Kidney tubule cell (primary cell): ENCODE data around the gene OR11A1.
"Not testable (repeated sequence)": the region's sequence is repeated elsewhere in the genome, so short reads cannot be mapped to it uniquely, and the experiment has no call there.

Source experiments
- DNase-seq: peaks from one replicate; pipeline ENCODE4 v3.0.0-alpha.2; 2018; ENCODE audit warnings: low spot score

OR11A1 gene

DNA sequence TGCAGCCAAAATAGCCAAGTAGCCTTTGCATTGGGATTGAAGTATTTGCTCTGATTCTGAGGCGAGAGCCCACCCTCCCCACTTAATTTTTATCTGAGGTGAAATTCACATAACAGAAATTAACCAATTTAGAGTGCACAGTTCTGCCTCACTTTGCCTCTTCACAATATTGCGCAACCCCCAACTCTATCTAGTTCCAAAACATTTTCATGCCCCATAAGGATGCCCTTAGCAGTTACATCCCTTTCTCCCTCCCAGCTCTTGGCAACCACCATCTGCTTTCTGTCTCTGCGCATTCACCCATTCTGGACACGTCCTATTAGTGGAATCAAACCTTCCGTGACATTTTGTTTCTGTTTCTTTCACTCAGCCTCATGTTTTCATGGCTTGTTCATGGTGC, 21.9 kb upstream of the OR11A1 start:
- DNase-seq: no peak

DNA sequence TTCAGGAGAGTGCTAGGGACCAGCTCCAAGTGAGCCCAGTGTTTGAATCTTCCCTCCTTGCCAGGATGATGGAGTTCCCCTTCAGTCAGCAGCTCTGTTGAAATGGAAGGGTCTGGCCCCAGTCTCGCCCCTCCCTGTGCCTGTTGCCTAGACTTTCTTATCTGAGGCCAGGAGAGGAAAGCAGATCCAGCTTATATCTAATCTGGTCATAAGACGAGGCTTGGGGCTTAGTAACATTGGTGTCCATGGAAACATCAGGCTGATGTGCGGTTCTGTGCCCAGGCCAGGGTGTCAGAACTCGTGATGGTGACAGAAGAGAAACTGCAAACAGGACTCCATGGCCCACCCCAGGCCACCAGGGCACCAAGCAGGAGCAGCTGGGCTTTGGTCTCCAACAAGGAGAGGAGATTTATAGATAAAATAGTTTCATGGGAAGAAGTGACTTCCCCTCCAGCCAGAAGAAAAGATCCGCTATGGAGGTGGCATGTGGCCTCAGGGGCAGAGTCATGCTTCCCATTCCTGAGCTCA, 21.1 kb upstream of the OR11A1 start:
- no peak for DNase-seq

DNA sequence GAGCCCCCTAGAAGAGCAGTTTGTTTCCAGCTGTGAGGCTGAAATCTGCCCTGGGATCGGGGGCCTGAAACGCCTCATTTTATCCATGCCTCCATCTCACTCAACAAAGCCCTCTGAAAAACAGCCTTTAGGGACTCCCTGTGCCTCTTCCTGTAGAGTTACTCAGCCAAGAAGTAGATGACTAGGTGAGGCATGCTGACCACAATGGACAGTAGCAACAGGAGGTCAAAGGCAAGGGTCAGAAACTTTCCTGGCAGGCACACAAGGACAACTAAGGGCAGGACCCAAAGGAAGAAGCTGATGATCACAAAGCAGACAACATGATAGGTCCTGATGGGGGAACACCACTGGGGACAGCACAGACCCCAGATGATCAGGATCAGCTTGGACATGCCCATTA, 18.1 kb upstream of the OR11A1 start:
- peak; percentile 23 for DNase-seq

DNA sequence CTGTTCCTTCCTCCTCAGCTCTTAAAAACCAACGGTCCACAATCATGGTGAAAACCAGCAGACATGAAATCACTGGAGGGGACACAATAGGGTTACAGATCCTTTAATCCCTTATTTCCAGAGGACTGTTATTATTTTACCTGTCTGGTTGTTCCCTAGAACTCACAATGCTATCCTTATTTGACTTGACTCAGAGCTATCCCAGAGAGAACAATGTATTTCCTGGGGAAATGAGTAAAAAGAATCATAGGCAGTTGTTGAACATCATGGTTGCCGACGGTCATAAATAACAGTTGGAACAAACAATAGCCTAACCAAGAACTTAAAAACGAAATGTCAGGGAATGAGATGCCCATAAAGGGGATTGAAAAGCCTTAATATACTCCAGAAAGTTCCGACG, 9.4 kb upstream of the OR11A1 start:
- DNase-seq: no peak

DNA sequence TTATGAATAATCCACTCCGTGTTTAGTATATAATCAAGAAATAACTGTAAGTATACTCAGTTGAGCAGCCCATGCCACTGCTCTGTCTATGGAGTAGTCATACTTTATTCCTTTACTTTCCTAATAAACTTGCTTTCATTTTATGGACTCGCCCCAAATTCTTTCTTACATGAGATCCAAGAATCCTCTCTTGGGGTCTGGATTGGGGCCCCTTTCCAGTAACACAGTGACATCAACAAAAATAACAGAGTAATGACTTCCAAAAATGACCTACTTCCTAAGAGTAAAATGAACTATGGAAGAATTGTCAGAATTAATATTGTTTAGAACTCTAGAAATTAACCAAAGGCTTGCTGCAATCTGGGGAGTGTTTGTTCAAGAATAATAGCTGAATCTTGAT, 8.9 kb upstream of the OR11A1 start:
- no peak for DNase-seq

DNA sequence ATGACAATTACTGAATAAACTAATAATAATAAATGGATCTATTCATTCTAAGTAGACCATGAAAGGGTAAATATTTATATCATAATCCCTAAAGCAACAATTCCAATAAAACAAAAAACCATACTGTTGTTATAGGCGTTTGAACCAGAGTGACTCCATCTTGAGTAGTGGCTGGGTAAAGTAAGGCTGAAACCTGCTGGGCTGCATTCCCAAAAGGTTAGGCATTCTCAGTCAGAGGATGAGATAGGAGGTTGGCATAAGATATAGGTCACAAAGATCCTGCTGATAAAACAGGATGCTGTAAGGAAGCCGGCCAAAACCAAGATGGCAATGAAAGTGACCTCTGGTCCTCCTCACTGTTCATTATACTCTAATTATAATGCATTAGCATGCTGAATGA, 8.4 kb upstream of the OR11A1 start:
- no peak for DNase-seq

DNA sequence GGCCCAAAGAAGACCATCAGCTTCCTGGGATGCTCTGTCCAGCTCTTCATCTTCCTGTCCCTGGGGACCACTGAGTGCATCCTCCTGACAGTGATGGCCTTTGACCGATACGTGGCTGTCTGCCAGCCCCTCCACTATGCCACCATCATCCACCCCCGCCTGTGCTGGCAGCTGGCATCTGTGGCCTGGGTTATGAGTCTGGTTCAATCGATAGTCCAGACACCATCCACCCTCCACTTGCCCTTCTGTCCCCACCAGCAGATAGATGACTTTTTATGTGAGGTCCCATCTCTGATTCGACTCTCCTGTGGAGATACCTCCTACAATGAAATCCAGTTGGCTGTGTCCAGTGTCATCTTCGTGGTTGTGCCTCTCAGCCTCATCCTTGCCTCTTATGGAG, 5.2 kb upstream of the OR11A1 start:
- no peak for DNase-seq

DNA sequence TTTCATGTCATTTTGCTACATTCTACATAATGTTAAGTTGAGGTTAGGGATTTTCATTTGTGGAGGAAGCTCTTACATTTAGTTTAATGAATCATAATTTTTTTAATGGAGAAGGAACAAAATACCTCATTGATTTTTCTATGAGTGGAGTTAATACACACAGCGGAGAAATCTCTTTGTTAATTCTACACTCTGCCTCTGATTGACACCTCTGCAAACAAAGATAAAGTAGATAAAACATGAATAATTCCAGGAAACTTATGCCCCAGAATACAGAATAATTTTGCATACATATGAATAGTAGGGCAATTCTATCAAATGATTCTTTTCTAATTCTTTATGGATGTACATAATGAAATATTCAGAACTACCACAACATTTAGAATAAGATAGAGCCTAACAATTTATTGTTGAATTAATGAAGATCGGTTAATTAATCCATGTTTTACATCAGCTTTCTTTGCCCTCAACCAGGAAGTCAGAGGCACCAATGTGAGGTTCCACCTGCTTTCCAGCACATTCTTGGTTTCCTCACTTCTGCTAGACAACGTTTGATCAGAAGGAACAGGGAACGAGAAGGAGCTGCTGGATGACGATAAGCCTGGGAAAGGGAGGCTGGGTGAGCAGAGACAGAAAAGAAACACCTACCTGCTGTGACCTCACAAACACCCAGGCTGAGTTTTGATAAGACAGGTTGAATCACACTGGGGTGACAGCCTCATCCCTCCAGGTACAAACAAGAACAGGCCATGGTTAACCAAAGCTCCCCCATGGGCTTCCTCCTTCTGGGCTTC, 4.3 kb upstream of the OR11A1 start:
- DNase-seq: no peak

DNA sequence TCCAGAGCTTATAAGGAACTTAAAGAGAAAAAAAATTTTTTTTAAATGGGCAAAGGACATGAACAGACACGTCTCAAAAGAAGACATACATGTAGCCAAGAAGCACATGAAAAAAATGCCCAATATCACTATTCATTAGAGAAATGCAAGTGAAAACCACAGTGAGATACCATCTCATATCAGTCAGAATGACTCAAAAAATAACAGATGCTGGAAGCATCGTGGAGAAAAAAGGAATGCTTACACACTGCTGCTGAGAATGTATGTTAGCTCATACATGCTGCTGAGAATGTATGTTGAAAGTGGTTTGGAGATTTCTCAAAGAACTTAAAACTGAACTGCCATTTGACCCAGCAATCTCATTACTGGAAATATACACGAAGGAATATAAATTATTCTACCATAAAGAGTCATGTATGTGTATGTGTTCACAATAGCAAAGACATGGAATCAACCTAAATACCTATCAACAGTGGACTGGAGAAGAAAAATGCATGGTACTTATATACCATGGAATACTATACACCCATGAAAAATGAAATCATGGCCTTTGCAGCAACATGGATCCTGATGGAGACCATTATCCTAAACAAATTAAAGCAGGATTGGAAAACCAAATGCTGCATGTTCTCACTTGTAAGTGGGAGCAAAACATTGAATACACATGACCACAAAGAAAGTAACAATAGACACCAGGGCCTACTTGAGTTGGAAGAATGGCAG, 5.2 kb downstream of the OR11A1 start:
- DNase-seq: no peak

DNA sequence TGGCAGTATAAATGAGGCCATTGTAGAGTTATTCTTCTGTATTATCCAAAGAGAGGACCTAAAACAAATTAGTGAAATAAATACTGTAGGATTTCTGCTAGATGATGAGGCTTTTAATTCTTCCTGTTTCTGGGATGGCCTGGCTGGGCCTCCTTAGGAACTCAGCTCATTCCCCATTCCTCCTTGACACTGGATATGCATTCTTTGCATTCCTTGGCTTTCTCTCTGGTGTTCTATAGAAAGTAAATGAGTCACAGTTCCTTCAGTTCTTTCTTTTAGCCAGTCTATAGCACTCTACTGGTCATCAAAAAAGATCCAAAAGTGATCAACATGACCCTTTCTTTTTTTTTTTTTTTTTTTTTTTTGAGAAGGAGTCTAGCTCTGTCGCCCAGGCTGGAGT, 9.2 kb downstream of the OR11A1 start:
- peak; percentile 26 for DNase-seq

DNA sequence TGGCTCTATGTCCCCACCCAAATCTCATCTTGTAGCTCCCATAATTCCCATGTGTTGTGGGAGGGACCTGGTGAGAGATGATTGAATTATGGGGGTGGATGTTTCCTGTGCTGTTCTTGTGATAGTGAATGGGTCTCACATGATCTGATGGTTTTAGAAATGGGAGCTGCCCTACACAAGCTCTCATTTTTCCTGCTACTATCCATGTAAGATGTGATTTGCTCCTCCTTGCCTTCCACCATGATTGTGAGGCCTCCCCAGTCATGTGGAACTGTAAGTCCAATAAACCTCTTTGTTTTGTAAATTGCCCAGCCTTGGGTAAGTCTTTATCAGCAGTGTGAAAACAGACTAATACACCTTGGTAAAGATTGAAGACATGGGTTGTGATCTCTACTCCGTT, 12.8 kb downstream of the OR11A1 start:
- not testable (repeated sequence) for DNase-seq

DNA sequence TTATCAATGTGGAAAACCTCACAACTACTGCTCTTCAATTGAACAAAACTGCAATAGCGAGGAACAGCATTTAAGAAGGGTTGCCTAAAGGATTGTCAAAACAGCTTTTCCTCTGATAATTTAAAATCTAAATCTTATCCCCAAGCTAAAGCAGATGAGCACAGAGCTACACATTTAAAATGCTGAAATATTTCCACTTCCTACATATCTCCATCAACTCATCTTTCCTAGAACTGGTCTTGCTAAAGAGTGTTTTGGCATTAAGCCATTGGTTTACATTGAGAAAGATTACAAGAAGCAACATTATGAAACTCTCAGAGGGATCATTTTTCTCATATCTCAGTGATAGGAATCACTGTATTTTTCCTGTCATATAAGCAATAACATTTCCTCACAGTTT, 14.2 kb downstream of the OR11A1 start:
- DNase-seq: no peak

DNA sequence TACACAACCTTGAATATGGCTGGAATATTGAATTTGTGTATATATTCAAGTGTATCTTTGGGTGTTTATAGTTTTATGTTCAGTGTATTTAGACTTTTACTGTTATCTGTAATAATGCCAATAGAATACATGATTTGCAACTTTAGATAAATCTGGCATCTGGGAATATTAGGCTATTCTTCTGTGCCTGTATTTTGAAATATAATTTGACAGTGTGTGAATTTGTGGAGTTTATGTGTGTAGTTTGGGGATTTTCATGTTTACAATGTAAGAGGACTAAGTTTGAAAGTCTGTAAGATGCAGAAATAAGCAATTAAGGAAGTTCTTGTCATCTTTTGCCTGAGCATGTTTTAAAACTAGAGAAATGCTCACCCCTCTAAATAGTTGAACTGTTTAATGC, 17.9 kb downstream of the OR11A1 start, which contains the start of gene OR10C1:
Gene OR10C1, plus strand, starts transcription at position 301 of the 400 bp plus-strand sequence. CDS start 710 bp downstream, outside the sequence.
- no peak for DNase-seq

DNA sequence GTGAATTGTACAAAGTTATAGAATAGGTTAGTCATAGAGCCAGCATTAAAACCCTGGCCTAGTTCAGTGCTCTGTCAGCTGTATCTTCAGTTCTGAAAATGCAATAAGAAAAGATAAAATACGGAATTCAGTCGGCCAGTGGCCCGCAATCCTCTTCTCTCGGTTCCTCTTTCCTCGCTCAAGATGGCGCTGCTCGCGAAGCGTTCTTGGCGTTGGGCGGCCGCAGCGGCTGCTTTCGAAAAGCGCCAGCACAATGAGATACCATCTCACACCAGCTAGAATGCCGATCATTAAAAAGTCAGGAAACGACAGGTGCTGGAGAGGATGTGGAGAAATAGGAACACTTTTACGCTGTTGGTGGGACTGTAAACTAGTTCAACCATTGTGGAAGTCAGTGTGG, 20.1 kb downstream of the OR11A1 start:
- DNase-seq: not testable (repeated sequence)

DNA sequence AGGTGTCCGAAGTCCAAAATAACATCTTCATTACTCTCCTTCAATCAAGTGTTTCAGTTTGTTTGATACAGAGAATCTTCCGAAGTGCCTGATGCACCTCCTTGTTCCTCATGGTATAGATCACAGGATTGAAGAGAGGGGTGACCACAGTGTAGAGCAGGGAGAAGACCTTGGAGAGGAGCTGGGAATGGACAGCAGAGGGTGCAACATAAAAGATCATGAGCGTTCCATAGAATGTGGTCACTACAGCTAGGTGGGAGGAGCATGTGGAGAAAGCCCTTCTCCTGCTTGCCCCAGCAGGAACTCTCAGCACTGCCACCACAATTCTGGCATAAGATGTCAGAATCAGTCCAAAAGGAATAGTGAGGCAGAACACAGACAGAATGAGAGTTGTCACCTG, 30.2 kb downstream of the OR11A1 start:
- no peak for DNase-seq

DNA sequence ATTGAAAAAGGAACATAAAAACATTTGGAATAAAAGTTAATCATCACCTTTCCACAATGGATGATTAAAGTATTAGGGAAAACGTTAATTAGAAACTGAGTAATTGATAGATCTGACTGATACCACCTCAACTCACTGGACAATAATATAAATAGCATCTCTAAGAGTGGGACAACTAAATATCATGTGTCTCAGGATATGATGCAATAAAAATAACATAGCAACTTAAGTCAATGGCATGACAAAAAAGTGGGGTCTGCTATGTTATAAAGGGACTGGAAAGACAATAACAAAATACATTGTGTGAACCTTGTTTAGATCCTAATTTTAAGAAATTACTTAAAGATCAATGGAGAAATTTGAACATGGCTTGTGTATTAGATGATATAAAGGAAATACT, 31.8 kb downstream of the OR11A1 start:
- DNase-seq: no peak

DNA sequence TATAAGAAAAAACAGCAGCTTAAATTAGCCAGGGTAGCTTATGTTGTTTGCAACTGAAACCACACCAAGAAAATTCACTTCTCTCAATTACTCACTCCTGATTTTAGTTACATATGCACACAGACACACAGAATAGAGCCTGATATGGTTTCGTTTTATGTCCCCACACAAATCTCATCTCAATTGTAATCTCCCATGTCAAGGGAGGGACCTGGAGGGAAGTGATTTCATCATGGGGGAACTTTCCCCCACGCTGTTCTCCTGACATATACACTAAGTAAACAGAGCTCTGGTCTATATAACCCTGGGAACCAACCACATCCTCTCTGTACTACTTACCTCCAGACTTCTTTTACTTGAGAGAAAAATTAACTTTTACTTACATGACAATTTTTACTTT, 32.3 kb downstream of the OR11A1 start:
- peak; percentile 9 for DNase-seq

DNA sequence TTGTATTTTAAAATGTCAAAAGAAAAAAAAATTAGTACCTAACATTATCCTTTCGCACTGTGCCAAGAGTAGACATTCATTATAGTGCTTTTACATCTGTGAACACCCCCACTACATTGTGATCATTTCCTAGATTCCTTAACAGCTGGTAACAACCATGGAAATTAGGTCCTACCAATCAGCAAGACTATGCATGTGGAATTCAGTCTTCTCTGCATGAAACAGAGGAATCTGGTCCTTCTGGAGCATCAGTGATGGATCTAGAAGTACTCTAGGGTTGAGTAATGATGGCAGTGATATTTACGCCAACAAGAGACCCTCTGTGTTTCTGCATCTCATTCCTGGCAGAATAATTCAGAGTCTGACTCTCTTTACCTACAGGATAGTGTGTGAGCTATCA, 32.7 kb downstream of the OR11A1 start:
- no peak for DNase-seq

DNA sequence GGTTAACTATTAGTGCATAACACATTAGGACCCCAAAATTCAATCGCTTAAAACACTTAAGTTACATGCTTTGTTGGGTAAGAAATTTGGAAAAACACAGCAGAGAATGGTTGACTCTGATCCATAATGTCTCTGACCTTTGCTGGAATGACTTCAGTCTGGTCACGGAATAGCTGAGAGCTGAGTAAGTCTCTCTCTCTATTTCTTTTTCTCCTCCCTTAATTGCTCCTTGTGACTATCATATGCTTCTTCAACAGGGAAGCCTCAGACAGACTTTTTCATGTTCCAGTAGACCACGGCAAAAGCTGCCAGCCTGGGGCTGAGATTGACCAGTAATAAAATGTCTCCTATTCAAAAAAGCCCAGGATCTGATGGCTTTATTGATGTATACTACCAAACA, 37.4 kb downstream of the OR11A1 start:
- peak; percentile 80 for DNase-seq

DNA sequence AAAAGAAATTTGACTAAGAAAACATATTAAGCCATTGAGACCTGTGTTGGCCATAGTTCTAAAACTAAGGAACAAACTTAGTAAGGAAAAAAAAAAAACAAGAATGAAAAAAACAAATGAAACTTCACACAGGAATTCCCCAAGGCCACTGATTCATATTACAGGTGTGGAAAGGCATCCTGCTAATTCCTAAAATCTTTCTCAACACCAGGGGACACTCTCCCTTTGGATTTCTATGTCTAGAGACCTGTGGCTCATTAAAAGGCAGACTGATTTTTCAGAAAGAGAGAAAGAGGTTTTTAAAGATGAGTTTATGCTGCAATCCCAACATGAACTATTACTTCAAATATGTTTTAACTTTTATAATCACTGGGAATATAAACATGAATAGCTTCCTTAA, 42.3 kb downstream of the OR11A1 start, which contains the start of gene OR12D1:
Gene OR12D1, plus strand, starts transcription at position 341 of the 400 bp plus-strand sequence.
- DNase-seq: peak; percentile 80

DNA sequence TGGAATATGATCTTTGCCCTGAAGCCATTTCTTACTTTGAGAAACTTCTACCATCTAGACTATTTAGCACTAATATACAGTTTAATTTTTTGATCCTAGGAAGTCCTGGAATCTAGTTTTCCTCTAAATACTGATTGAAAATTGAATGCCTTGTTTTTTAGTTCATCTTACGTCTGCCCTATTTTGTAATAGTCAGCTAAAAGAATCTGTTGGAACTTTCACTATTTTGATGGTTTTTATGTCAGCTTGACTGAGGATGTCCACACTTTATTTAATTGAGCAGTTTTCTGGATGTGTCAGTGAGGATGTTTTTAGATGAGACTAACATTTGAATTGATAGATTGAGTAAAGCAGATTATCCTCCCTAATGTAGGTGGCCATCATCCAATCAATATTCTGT, 53.1 kb downstream of the OR11A1 start:
- no peak for DNase-seq

DNA sequence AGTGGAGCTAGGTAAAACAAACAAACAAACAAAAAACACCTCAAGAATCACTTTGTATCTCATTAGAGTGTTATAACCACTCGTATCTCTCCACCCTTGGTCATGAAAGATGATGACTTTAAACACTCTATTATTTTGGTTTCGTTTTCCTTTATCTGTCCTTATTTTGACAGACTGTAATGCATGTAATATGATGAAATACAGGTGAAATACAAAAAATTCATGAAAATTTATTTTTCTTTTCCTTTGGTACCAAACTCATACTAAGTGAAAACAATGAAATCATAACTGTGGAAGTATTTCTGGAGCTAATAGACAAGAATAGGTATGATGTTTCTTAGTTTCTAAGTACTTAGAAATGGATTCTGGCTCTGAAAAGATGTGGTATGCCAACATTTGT, 57.3 kb downstream of the OR11A1 start:
- DNase-seq: no peak

DNA sequence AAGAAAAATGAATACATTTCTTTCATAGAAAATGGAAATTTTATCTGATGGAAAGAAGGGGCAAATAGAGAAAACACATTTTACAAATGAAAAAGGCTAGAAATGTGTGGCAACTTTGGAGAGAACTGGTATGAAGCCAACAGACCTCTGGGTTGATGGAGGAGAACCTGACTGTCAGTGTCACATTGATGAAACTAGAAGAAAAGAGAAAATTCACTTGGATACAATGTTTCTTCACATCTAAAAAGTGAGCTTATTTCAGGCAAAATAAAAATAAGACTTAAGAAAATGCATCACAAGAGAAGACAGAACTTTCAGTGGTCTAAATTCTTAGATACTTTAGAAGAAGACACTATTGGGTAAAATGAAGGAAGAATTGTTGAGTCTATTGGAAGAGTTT, 61.5 kb downstream of the OR11A1 start, which contains the start of gene OR12D2:
Gene OR12D2, plus strand, starts transcription at position 301 of the 400 bp plus-strand sequence. CDS start 1,069 bp downstream, outside the sequence.
- no peak for DNase-seq
